HG03045 (cell line): Measurements from ENCODE around the gene LRFN2.

ENCODE experiments used
- ATAC-seq: cut with Tn5 transposase; IDR thresholded peaks from one replicate; pipeline ENCODE4 v1.9.1; 2021; ENCODE audit warnings: mild to moderate bottlenecking, moderate library complexity; ENCODE audit not compliant: unreplicated experiment

LRFN2 gene

GRCh38 chr6:40386200-40386599, 201.0 kb downstream of the LRFN2 start:
- ATAC-seq: no peak

- ATAC-seq: no peak
These were observed 203.6 kb downstream of the LRFN2 start for GRCh38 chr6:40383348-40384115.

DNA sequence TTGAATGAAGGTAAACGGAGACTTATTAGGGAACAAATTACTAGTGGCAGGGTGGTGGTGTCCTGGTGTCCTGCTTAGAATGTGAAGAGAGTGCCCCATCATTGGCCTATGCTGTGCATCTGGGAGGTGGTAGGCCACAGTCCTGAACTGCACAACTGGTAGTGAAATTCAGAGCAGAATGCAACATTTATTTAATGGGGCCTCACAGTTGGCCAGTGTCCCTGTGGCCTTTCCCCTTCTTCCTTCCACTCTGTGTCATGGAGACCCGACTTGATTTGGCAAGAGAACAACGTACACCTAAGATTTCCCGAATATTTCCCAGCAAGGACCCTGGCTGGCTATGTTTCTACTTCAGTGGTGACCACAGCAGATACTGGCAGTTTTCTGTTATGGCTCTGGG, 206.9 kb downstream of the LRFN2 start:
- ATAC-seq: no peak

- ATAC-seq: no peak
These were observed 207.4 kb downstream of the LRFN2 start for GRCh38 chr6:40379811-40380210.

DNA sequence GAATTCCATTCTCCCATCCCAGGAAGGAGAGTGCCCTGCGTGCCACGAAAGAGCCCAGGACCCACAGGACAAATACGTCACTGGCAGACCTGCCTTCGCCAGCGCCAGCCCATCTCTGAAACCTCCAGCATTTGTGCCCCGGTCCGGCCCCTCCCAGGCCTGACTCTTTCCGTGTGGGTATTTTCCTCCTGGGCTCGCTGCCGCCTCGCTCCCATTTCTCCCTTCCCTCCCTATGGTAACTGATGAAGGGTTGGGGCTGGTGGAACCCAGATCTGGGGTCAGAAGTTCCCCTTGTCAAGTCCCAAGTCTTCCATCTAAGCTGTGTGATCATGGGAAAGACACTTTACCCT, 208.5 kb downstream of the LRFN2 start:
- ATAC-seq: no peak

DNA sequence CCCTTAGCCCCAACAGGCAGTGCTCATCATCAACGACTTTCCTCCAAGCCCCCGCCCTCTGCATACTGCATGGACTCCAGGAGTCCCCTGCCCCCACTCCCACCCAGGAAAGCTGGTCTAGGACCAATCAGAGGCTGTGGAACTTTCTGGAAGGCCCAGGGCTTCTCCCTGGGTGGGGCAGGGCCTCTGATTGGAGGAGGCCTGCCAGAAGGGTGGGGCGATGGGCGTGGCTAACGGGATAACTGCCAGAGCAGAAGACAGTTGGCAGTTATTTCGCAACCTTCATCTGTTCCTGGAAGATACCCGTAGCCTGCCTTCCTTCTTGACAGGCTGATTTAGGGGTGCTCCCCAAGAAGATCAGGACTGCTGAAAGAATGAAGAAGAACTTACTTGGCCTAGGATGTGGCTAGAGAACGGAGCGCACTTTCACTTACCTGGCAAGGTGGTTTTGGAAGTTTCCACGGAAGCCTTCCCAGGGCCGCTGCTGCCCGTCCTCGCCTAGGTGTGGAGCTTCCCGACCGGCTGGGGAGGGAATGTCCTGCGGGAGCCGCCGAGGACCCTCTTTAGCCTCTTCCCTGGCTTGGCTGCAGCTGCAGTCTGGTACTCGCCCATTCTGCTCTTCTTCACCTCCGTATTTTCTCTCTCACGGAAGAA, 209.0 kb downstream of the LRFN2 start:
- no peak for ATAC-seq

GRCh38 chr6:40377173-40377806, 209.9 kb downstream of the LRFN2 start:
- ATAC-seq: no peak

- no peak for ATAC-seq
These were observed 211.0 kb downstream of the LRFN2 start for GRCh38 chr6:40376113-40376650.

DNA sequence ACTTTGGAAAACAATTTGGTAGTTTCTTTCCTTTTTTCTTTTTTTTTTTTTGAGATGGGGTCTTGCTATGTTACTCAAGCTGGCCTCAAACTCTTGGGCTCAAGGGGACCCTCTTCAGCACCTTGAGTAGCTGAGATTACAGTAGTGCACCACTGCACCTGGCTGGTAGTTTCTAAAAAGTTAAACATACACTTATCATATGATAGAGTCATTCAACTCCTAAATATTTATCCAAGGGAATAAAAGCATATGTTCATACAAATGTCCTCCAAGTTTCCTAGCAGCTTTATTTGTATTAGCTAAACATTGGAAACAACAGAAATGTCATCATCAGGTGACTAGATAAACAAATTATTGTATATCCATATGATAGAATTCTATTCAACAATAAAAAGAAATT, 213.9 kb downstream of the LRFN2 start:
- ATAC-seq: no peak

DNA sequence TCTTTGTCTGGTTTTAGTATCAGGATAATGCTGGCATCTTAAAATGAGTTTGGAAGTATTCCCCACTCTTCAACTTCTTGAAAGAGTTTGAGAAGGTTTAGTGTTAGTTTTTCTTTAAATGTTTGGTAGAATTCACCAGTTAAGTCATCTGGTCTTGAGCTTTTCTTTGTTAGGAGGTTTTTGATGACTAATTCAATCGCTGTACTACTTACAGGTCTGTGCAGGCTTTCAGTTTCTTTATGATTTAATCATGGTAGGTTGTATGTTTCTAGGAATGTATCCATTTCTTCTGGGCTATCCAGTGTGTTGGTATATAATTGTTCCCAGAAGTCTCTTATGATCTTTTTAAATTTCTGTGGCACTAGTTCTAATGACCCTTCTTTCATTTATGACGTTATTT, 215.5 kb downstream of the LRFN2 start:
- no peak for ATAC-seq

- ATAC-seq: no peak
These were observed 216.1 kb downstream of the LRFN2 start for GRCh38 chr6:40371095-40371494.

DNA sequence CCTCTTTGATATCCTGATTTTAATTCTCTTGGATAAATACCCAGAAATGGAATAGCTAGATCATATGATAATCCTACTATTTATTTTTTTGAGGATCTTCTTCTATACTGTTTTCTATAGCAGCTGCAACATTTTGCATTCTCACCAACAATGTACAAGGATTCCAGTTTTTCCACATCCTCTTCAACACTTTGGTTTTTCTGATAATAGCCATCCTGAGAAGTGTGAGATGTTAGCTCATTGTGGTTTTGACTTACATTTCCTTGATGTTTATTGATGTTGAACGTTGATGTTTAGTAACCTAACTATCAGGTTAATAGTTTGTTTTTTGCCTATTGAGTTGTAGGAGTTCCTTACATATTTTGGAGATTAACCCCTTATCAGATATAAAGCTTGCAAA, 217.3 kb downstream of the LRFN2 start:
- no peak for ATAC-seq

DNA sequence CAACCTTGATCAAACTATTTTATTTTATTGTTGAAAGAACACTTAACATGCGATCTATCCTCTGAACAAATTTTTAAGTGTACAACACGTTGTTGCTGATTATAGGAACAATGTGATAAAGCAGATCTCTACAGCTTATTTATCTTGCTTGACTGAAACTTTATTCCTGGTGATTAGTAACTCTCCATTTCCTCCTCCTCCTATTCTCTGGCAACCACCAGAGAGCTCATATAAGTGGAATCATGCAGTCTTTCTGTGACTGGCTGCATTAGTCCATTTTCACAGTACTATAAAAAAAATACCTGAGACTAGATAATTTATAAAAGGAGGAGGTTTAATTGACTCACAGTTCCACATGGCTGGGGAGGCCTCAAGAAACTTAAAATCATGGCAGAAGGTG, 218.1 kb downstream of the LRFN2 start:
- no peak for ATAC-seq

- no peak for ATAC-seq
These were observed 224.3 kb downstream of the LRFN2 start for GRCh38 chr6:40362859-40363258.

GRCh38 chr6:40359808-40360207, 227.4 kb downstream of the LRFN2 start:
- no peak for ATAC-seq

- ATAC-seq: no peak
These were observed 228.4 kb downstream of the LRFN2 start for GRCh38 chr6:40358473-40359460.

DNA sequence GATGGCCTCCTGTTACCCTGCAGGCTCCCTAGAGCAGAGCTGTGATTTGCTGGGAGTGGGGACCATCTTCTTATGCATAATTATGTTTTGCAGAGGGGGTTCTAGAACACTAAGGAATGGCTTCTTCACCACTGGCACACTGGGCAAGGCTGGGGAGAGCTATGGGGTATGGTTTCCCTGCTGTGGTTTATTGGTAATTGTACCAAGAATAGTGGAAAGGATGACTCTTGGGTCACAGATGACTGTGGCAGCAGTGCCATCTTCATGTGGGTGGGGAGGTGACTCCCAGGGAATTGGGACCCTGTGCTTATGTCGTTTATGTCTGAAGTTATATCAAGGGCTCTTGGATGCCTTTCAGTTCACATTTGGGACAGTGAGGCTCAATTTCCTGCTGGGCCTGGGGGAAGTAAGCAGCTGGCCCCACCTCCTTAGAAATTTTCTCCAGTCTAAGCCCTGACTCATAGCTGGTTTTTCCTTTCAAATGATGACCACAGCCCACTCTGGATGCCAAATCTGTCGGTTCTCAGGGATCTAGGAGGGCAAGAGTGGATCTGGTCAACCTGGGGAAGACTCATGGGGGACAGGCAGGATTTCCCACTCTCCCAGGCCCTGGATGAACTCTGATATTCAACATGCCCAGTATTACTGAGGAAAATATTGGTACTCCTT, 230.8 kb downstream of the LRFN2 start:
- no peak for ATAC-seq

GRCh38 chr6:40355532-40355931, 231.6 kb downstream of the LRFN2 start:
- no peak for ATAC-seq

DNA sequence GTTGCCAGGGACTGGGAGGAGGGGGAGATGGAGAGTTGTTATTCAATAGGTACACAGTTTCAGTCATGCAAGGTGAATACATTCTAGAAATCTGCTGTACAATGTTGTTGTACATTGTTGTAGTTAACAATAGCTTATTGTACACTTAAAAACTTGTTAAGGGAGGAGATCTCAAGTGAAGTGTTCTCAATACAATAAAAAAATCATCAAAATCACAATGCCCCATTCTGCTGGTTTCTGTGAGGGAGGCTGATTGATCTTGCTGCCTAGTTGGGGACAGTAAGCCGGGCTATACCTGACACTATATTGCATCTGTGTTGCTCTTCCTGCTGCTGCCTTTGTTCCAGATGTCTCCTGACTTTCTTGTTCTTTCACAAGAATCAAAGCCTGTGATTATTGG, 232.1 kb downstream of the LRFN2 start:
- no peak for ATAC-seq

DNA sequence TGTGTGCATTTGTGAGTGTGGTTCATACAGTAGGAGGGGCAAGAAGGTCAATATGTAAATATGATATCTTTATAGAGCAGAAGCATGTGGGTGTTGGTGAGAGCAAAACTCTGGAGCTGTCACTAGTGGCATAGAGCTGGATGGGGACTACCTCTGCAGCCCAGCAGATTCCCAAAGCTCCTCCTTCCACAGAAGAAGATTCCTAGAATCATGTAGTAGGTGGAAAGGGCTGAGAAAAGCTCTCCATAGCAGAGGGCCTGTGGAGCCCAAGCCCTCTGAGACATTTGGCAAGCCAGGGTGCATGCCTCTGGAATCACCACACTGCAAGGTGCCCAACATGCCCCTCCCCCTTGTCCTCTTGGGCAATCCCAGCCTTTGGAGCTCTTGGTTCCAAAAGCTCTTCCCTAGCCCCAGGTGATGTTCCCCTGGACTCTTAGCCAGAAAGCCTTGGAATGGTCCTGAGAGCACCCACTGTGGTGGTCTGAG, 233.2 kb downstream of the LRFN2 start:
- ATAC-seq: no peak
